Bronchial smooth muscle cell (primary cell): ENCODE measurements around the gene TYRO3. TPM values are rescaled to one million over a fixed set of nuclear protein-coding genes. Genes with fewer than 3 reads are reported as not detected.

Experiments used
- total RNA-seq: library from RNA; depleted of rRNA; stranded (reverse); fragments of >200 nt; gene quantifications from 2 replicates; pipeline ENCODE4 v1.2.1, GENCODE V29; 2014

Gene TYRO3
- total RNA-seq, result 11.8 and 16.9 TPM in 2 replicates

GRCh38 chr15:41558400-41559238 lies at the start of gene TYRO3:
TSS of gene TYRO3 (plus strand) at chr15:41559212. CDS start at chr15:41559258, 46 bp downstream.

GRCh38 chr15:41513506-41514227 lies 45.3 kb upstream of the TYRO3 start, which contains the start of gene LTK:
TSS of gene LTK (minus strand) at chr15:41513827. CDS start at chr15:41513709, 118 bp downstream.

Other genes with a start within 250 kb of the TYRO3 start
- gene OIP5, start 226.6 kb upstream of the TYRO3 start, total RNA-seq, result 0.17 and 1.3 TPM in 2 replicates
- gene NUSAP1, start 226.3 kb upstream of the TYRO3 start, total RNA-seq, result 11.1 and 11.7 TPM in 2 replicates
- gene NDUFAF1, start 156.7 kb upstream of the TYRO3 start, total RNA-seq, result 13.7 and 25.8 TPM in 2 replicates
- gene RTF1, start 142.1 kb upstream of the TYRO3 start, total RNA-seq, result 8.2 and 15.0 TPM in 2 replicates
- 5.2 TPM in 2 replicates for gene ITPKA, start 65.3 kb upstream of the TYRO3 start, total RNA-seq
- 0.17 and 0.63 TPM in 2 replicates for gene LTK, start 45.4 kb upstream of the TYRO3 start, total RNA-seq
- gene RPAP1, start 15.0 kb upstream of the TYRO3 start, total RNA-seq, result 13.7 and 16.0 TPM in 2 replicates
- 21.1 and 40.4 TPM in 2 replicates for gene MGA, start 101.2 kb downstream of the TYRO3 start, total RNA-seq
- gene MAPKBP1, start 215.3 kb downstream of the TYRO3 start, total RNA-seq, result 12.6 and 15.1 TPM in 2 replicates